ENCODE data around the gene MIDN. TPM values are rescaled to one million over a fixed set of nuclear protein-coding genes. Genes with fewer than 3 reads are reported as not detected.

The MIDN gene
- polyA plus RNA-seq, 2 of the 4 experiments (the other 2 are of a cell fraction) = 9.1 to 31.4 TPM

DNA sequence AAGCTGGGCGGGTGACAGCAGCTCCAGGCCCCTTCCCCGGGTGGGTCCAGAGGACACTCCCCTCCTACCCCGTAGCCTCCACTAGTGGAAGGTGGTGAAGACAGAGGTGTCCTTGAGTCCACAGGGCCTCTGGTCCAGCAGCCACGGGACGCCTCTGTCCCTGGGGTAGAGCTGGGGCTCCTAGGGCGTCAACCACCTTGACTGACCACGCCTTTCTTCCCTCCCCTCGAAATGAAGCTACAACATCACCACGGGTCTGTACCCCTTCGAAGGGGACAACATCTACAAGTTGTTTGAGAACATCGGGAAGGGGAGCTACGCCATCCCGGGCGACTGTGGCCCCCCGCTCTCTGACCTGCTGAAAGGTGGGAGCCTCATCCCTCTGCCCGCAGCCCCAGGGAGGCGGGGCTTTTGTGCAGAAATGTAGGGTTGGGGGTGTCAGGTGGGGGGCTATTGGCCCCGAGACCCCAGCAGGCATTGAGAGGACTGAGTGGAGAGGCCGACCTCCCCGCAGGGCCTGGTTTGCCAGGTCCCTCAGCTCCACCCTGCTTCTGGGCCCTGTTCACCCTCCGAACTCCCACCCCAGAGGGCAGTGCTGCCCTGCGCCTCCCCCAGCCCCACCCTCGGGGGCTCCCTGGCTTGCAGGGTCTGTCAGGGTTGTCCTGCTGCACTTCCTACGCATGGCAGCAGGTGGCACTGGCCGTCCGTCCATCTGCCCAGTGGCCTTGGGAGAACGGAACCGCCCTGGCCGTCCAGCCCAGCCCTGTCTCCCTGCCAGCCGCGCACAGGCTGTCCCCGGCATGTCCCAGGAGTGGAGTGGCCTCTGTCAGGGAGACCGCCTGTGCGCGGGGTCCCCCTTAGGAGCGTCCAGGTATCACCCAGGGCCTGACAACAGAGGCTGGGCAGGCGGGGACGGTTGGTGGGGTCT lies 27.1 kb upstream of the MIDN start (continued):
- TF ChIP-seq CTCF (IDR thresholded peaks at IDR 0.05) = peak; percentile 45
- no peak for TF ChIP-seq EHF (CRISPR knock-in tag; IDR thresholded peaks at IDR 0.05)
- TF ChIP-seq ZSCAN20 (CRISPR knock-in tag; IDR thresholded peaks at IDR 0.05) = no peak
- peak; percentile 50 to 53; a peak in 4 of 5 replicates for TF ChIP-seq RAD21 (conservative IDR thresholded peaks at IDR 0.05 in 1 of 2, IDR thresholded peaks at IDR 0.05 in 1 of 2)
- no peak for TF ChIP-seq TP53 (CRISPR knock-in tag; IDR thresholded peaks at IDR 0.05)
- TF ChIP-seq HEYL (CRISPR knock-in tag; IDR thresholded peaks at IDR 0.05) = no peak
- TF ChIP-seq TFCP2L1 (CRISPR knock-in tag; IDR thresholded peaks at IDR 0.05) = no peak
- no peak for TF ChIP-seq CBX8 (IDR thresholded peaks at IDR 0.05)
- no peak for TF ChIP-seq HOXB5 (CRISPR knock-in tag; IDR thresholded peaks at IDR 0.05)

DNA sequence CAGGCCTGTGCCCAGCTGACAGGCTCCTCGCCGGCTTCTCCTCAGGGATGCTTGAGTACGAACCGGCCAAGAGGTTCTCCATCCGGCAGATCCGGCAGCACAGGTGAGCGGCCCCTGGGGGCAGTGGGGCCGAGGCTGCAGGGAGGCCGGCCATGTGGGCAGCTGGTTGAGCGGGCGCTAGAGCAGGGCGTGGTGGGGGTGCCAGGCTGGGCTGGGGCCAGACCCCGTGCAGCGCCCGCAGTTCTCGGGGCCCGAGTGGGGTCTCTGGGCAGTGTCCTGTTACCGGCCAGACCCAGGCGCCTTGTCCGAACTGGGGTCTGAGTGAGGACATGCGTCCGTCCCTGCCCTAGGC lies 26.5 kb upstream of the MIDN start:
- TF ChIP-seq NR3C1 (IDR thresholded peaks at IDR 0.05) (no peak), KDM1A (IDR thresholded peaks at IDR 0.05; ENCODE audit: low read depth) (no peak), CBX8 (IDR thresholded peaks at IDR 0.05) (no peak), RFX5 (IDR thresholded peaks at IDR 0.05) (no peak), MAFK (IDR thresholded peaks at IDR 0.05; ENCODE audit: partially characterized antibody) (no peak), MAZ (IDR thresholded peaks at IDR 0.05; ENCODE audit: borderline replicate concordance, low read depth, low read length) (no peak), HEYL (CRISPR knock-in tag; IDR thresholded peaks at IDR 0.05) (no peak), POLR2A (IDR thresholded peaks at IDR 0.05; ENCODE audit: low read length) (no peak), EP300 (IDR thresholded peaks at IDR 0.05) (no peak)
- TF ChIP-seq, protein P1, sequence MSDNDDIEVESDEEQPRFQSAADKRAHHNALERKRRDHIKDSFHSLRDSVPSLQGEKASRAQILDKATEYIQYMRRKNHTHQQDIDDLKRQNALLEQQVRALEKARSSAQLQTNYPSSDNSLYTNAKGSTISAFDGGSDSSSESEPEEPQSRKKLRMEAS (IDR thresholded peaks at IDR 0.05) = no peak
- Histone ChIP-seq H3K4me1 (peaks cover 14% of the 10 kb centered on the region; the same call in 1 of the 3 replicates), H3K9me3 (no peaks in the 10 kb centered on the region), H3K4me2 (no peak overlapping the region), H3K27ac (0 out of 6 replicates have a peak overlapping the region, but pooled peaks of 1 of the 2 experiments have one; percentile 48), H3K4me3 (no peak overlapping the region)
- CTCF ChIA-PET = interaction anchor here (0.6 to 5.3 kb wide), 16 partner anchors 10 to 203 kb away, joined by 3 to 38 read pairs (median 8); partner anchors contain the start of genes ATP5F1D and CBARP
- FAIRE-seq (no peak), DNase-seq (ENCODE audit: low read depth in 1 of 2, low spot score in 1 of 2) (no peak), ATAC-seq (no peak)
- WGBS (ENCODE audit: missing lambda C conversion rate) = 100% methylated on average over 5 of the region's 22 CpGs
- POLR2A ChIA-PET = no interaction called here

DNA sequence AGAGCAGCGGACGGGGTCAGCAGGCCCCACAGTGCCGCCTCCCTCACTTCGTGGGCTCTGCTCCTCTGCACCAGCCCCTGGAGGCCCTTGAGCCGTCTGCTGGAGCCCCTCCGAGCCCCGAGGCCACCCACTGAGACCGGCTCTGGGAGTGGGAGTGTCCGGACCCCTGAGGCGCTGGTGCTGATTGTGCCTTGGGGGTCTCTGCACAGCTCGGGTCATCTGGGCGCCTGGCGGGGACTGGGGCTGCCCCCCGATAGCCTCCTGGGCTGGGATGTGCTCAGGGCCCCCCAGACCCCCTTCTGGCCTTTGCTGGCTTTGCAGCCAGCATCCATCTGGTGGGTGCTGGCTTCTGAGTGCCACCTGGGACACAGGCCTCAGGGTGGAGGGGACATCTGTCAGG lies 26.0 kb upstream of the MIDN start:
- H3K4me2 ChIP-seq = no peak overlapping the region
- DNase-seq (ENCODE audit: low read depth in 1 of 2, low spot score in 1 of 2) (no peak), FAIRE-seq (no peak), ATAC-seq (peak; percentile 22 to 50; a peak in 4 of 6 replicates)
- no peaks in the 10 kb centered on the region for H3K9me3 ChIP-seq
- H3K27ac ChIP-seq = no peak overlapping the region
- H3K4me1 ChIP-seq = peaks cover 14% of the 10 kb centered on the region; the same call in 1 of the 3 replicates
- CTCF ChIA-PET = interaction anchor here (0.6 to 5.3 kb wide), 18 partner anchors 11 to 204 kb away, joined by 3 to 38 read pairs (median 6); partner anchors contain the start of genes ATP5F1D and CBARP
- WGBS (ENCODE audit: missing lambda C conversion rate) = 100% methylated on average over 5 of the region's 14 CpGs
- POLR2A ChIA-PET = no interaction called here
- TF ChIP-seq, protein P2, sequence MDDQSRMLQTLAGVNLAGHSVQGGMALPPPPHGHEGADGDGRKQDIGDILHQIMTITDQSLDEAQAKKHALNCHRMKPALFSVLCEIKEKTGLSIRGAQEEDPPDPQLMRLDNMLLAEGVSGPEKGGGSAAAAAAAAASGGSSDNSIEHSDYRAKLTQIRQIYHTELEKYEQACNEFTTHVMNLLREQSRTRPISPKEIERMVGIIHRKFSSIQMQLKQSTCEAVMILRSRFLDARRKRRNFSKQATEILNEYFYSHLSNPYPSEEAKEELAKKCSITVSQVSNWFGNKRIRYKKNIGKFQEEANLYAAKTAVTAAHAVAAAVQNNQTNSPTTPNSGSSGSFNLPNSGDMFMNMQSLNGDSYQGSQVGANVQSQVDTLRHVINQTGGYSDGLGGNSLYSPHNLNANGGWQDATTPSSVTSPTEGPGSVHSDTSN (IDR thresholded peaks at IDR 0.05) = no peak
- TF ChIP-seq HES2 (IDR thresholded peaks at IDR 0.05) (no peak), KDM1A (IDR thresholded peaks at IDR 0.05; ENCODE audit: low read depth) (no peak), NR3C1 (IDR thresholded peaks at IDR 0.05) (no peak), EHF (CRISPR knock-in tag; IDR thresholded peaks at IDR 0.05) (no peak), HOXA7 (CRISPR knock-in tag; IDR thresholded peaks at IDR 0.05) (no peak), ZC3H11A (IDR thresholded peaks at IDR 0.05) (no peak), KDM5A (IDR thresholded peaks at IDR 0.05) (no peak), SMC3 (IDR thresholded peaks at IDR 0.05) (no peak)
- no peak overlapping the region for H3K4me3 ChIP-seq

Measured in A549 (cell line).